ENCODE data around the gene SSX2IP. TPM values are rescaled to one million over a fixed set of nuclear protein-coding genes. Genes with fewer than 3 reads are reported as not detected.

Gene SSX2IP
- total RNA-seq, 1 experiment from 2014 or later, result 20.8 TPM

GRCh38 chr1:84620720-84621313, 69.4 kb downstream of the SSX2IP start (continued):
- TF ChIP-seq ATF6 (CRISPR knock-in tag; IDR thresholded peaks at IDR 0.05), result no peak
- no peak for TF ChIP-seq FOXK1 (CRISPR knock-in tag; IDR thresholded peaks at IDR 0.05)
- TF ChIP-seq USF1 (CRISPR knock-in tag; IDR thresholded peaks at IDR 0.05), result no peak
- TF ChIP-seq PRRX2 (CRISPR knock-in tag; IDR thresholded peaks at IDR 0.05), result no peak
- TF ChIP-seq USF2 (CRISPR knock-in tag; IDR thresholded peaks at IDR 0.05), result no peak
- no peak for TF ChIP-seq TCF7 (CRISPR knock-in tag; IDR thresholded peaks at IDR 0.05; ENCODE audit: low read depth)
- no peak for TF ChIP-seq FOXJ3 (CRISPR knock-in tag; IDR thresholded peaks at IDR 0.05; ENCODE audit: borderline replicate concordance)
- TF ChIP-seq ESRRA (CRISPR knock-in tag; IDR thresholded peaks at IDR 0.05; ENCODE audit: borderline replicate concordance), result no peak; the same call in 1 of the 2 replicates
- TF ChIP-seq SMAD3 (CRISPR knock-in tag; IDR thresholded peaks at IDR 0.05; ENCODE audit: borderline replicate concordance), result no peak
- no peak for TF ChIP-seq ZNF263 (CRISPR knock-in tag; IDR thresholded peaks at IDR 0.05; ENCODE audit: low read depth)
- no peak for TF ChIP-seq JAZF1 (CRISPR knock-in tag; IDR thresholded peaks at IDR 0.05)
- no peak for TF ChIP-seq AR (CRISPR knock-in tag; IDR thresholded peaks at IDR 0.05)
- TF ChIP-seq PREB (CRISPR knock-in tag; IDR thresholded peaks at IDR 0.05; ENCODE audit: borderline replicate concordance), result no peak
- TF ChIP-seq ZBTB21 (CRISPR knock-in tag; IDR thresholded peaks at IDR 0.05; ENCODE audit: borderline replicate concordance), result peak; percentile 70; the same call in 1 of the 2 replicates
- no peak for TF ChIP-seq ZNF317 (CRISPR knock-in tag; IDR thresholded peaks at IDR 0.05; ENCODE audit: borderline replicate concordance, low read depth)
- TF ChIP-seq NFE2L1 (CRISPR knock-in tag; IDR thresholded peaks at IDR 0.05), result no peak
- TF ChIP-seq NR3C1 (CRISPR knock-in tag; conservative IDR thresholded peaks at IDR 0.05; ENCODE audit: low read depth), result no peak
- no peak for TF ChIP-seq E2F5 (CRISPR knock-in tag; IDR thresholded peaks at IDR 0.05)
- no peak for TF ChIP-seq CDX4 (CRISPR knock-in tag; IDR thresholded peaks at IDR 0.05; ENCODE audit: borderline replicate concordance)
- TF ChIP-seq IRF2 (CRISPR knock-in tag; IDR thresholded peaks at IDR 0.05; ENCODE audit: borderline replicate concordance, low read depth), result no peak
- no peak for TF ChIP-seq OVOL2 (CRISPR knock-in tag; IDR thresholded peaks at IDR 0.05; ENCODE audit: borderline replicate concordance)
- TF ChIP-seq CBFB (CRISPR knock-in tag; IDR thresholded peaks at IDR 0.05; ENCODE audit: low read depth), result no peak
- no peak for TF ChIP-seq ELF4 (CRISPR knock-in tag; IDR thresholded peaks at IDR 0.05; ENCODE audit: low read depth)
- TF ChIP-seq FOXP1 (CRISPR knock-in tag; IDR thresholded peaks at IDR 0.05; ENCODE audit: borderline replicate concordance), result peak; percentile 64; the same call in 1 of the 2 replicates
